Suprapubic skin (tissue), 4 donors: ENCODE data around the gene FAM53A.

Source experiments
- CTCF ChIP-seq, 2 donors: fragments of 200-600 bp in 1 of 2; fragments of 450-650 bp in 1 of 2; sonication (generic) in 1 of 2; IDR thresholded peaks; one replicate each; pipeline ENCODE4 v1.5.1; 2016 to 2019; ENCODE audit warnings: antibody characterized with exemption in 2 of 2, mild to moderate bottlenecking in 1 of 2, moderate library complexity in 1 of 2
- EP300 ChIP-seq: sonication (generic); formaldehyde crosslinking; IDR thresholded peaks from one replicate; pipeline ENCODE4 v1.6.1; 2017; ENCODE audit warnings: antibody characterized with exemption
- POLR2A ChIP-seq, 2 donors: fragments of 450-650 bp; IDR thresholded peaks; one replicate each; pipeline ENCODE4 v1.6.1; 2017; ENCODE audit warnings: antibody characterized with exemption in 2 of 2, mild to moderate bottlenecking in 2 of 2, moderate library complexity in 2 of 2
- POLR2AphosphoS5 ChIP-seq, 3 donors: sonication (generic); formaldehyde crosslinking; IDR thresholded peaks; one replicate each; pipeline ENCODE4 v1.6.1; 2017; ENCODE audit warnings: antibody characterized with exemption in 3 of 3

GRCh38 chr4:1668488-1668840 lies 15.6 kb downstream of the FAM53A start:
- TF ChIP-seq EP300 (no peak), CTCF (IDR thresholded peaks at IDR 0.05) (no peak), POLR2A (IDR thresholded peaks at IDR 0.05) (no peak), POLR2AphosphoS5 (IDR thresholded peaks at IDR 0.05) (no peak)
